Adrenal gland (tissue), 12 donors: ENCODE results near the gene ZNF827. TPM values are rescaled to one million over a fixed set of nuclear protein-coding genes. Genes with fewer than 3 reads are reported as not detected.
"Not testable (repeated sequence)": the region's sequence is repeated elsewhere in the genome, so short reads cannot be mapped to it uniquely, and the experiment has no call there.

Experiments used
- DNase-seq, 7 donors: peaks; one replicate each; pipeline ENCODE4 v3.0.0-alpha.2; 2019 to 2020
- H3K27ac ChIP-seq, 5 donors: fragments of 200-600 bp; sonication (generic) in 4 of 5; 1 replicate in 3 of 5; 2 replicates in 2 of 5; pipeline versions ENCODE4 v1.5.1 to v1.8.0; 2016 to 2020; ENCODE audit warnings: mild to moderate bottlenecking in 1 of 5
- H3K27me3 ChIP-seq: fragments of 200-600 bp; 2 replicates; pipeline ENCODE4 v1.8.0; 2021
- H3K36me3 ChIP-seq, 2 donors: fragments of 200-600 bp; replicated peaks in 1 of 2; 1 replicate in 1 of 2; 2 replicates in 1 of 2; pipeline versions ENCODE4 v1.5.1 to v1.8.0; 2018 to 2022
- H3K4me1 ChIP-seq, 2 donors: fragments of 200-600 bp; replicated peaks in 1 of 2; 1 replicate in 1 of 2; 2 replicates in 1 of 2; pipeline versions ENCODE4 v1.5.1 to v1.8.0; 2018 to 2021
- H3K4me3 ChIP-seq, 4 donors: fragments of 200-600 bp; sonication (generic) in 3 of 4; one replicate each; pipeline ENCODE4 v1.5.1; 2016 to 2018
- H3K9me3 ChIP-seq, 3 donors: fragments of 200-600 bp; sonication (generic) in 1 of 3; replicated peaks in 1 of 3; 1 replicate in 2 of 3; 2 replicates in 1 of 3; pipeline versions ENCODE4 v1.5.1 to v1.8.0; 2016 to 2021
- CTCF ChIP-seq, 6 experiments: fragments of 450-650 bp in 4 of 6; fragments of 200-600 bp in 2 of 6; sonication (generic) in 1 of 6; IDR thresholded peaks; 1 replicate in 5 of 6; 2 replicates in 1 of 6; pipeline versions ENCODE4 v1.5.1 to v1.8.0; 2016 to 2021; ENCODE audit warnings: antibody characterized with exemption in 6 of 6, mild to moderate bottlenecking in 2 of 6, moderate library complexity in 1 of 6
- POLR2A ChIP-seq, 2 donors: fragments of 450-650 bp; IDR thresholded peaks; one replicate each; pipeline ENCODE4 v1.6.1; 2017; ENCODE audit warnings: antibody characterized with exemption in 2 of 2, mild to moderate bottlenecking in 2 of 2, moderate library complexity in 1 of 2
- WGBS, 4 donors: extraction: QIAGEN DNeasy Blood & Tissue Kit in 2 of 4; methylation state at CpG; one replicate each; pipeline versions ENCODE4 v1.1.5 to v1.1.7; 2013 to 2017; 5-methylcytosine and 5-hydroxymethylcytosine counted together
- intact Hi-C, 2 donors: fragments of 100-400 bp; cut with DNase I; formaldehyde crosslinking; loops; one replicate each; pipeline versions ENCODE4 v1.14.1 to v1.15.0; 2022 to 2023
- polyA plus RNA-seq, 3 donors: library from polyadenylated mRNA; stranded (reverse); fragments of 200-250 nt in 2 of 3; fragments of 350-450 nt in 1 of 3; fragmentation: Illumina TruSeq in 1 of 3; extraction: RNeasy Lipid Tissue Mini Kit (QIAGEN cat#74804) in 1 of 3; gene quantifications; one replicate each; pipeline ENCODE4 v1.2.3, GENCODE V29; 2013 to 2014
- total RNA-seq, 9 donors: library from RNA; depleted of rRNA in 4 of 9; stranded (reverse); fragments of >200 nt in 4 of 9; fragments of 120-200 nt in 1 of 9; fragmentation: NEBNext Ultra II Directional in 1 of 9; extraction: Animal tissue kit (Norgen Biotek cat#: 25700) in 1 of 9; gene quantifications; one replicate each; pipeline versions ENCODE4 v1.1.0 to v1.2.4, GENCODE V29; 2013 to 2023
- donor health status: healthy with polysubstance abuse.
- donor health status: Bipolar disorder and iron deficiency.
- donor health status: DM: yes; HTN: yes; CAD: no.
- donor health status: DM: no; HTN: no; CAD: no.
- donor health status: DM: no; HTN: no; CAD: no.
- donor health status: DM: yes; HTN: yes; CAD: no.

Gene ZNF827
- total and polyA plus RNA-seq, 12 donors: 8.0 to 37.1 (median 22.7) TPM

- no peaks in the 10 kb centered on the region for H3K36me3 ChIP-seq
- WGBS, 4 donors: 80 to 92% (median 87%) methylated on average over 9 to 10 of the region's 10 CpGs
- H3K4me3 ChIP-seq: no peak overlapping the region
- no peaks in the 10 kb centered on the region for H3K27me3 ChIP-seq
- no peak overlapping the region for H3K27ac ChIP-seq
- no peaks in the 10 kb centered on the region for H3K4me1 ChIP-seq
- intact Hi-C loops: no loop called here
- no peaks in the 10 kb centered on the region for H3K9me3 ChIP-seq
- no peak for DNase-seq
- TF ChIP-seq CTCF (IDR thresholded peaks at IDR 0.05) (no peak), POLR2A (IDR thresholded peaks at IDR 0.05) (no peak)
These were observed 99.5 kb downstream of the ZNF827 start for GRCh38 chr4:145839151-145839550.

DNA sequence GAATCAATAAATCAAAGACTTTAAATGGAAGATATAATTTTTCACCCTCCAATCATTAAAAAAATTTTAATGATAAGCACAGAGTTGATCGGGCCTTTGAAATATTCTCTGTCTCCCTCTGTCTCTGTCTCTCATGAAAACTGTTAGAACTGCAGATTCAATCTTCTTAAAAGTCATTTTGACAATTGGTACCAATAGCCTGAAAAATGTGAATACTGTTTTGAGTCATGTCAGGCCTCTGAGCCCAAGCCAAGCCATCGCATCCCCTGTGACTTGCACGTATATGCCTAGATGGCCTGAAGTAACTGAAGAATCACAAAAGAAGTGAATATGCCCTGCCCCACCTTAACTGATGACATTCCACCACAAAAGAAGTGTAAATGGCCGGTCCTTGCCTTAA lies 106.2 kb downstream of the ZNF827 start:
- H3K9me3 ChIP-seq, H3K4me3 ChIP-seq, H3K27ac ChIP-seq, intact Hi-C loops, H3K27me3 ChIP-seq, DNase-seq, H3K36me3 ChIP-seq: not testable (repeated sequence)
- H3K4me1 ChIP-seq: peaks cover 0 to 19% of the 10 kb centered on the region in 2 donors
- 89 to 94% (median 92%) methylated on average over 4 of the region's 4 CpGs for WGBS, 4 donors

DNA sequence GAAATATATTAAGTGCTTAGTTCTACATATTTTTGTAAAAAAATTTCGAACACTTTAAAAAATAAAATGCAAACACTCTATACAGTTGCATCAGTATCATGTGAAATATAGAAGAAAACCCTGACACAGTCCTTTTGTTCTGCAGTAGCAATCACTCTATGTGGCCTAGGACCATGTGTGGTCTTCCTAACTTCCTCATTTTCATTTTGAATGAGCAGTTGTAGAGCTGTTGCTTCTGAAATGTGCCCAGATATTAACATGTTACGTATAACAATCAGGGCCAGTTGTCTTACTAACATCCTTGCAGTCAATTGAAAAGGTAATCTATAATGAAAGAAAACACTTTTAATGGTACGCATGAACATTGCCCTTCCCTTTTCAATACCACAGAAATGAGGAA lies 107.9 kb downstream of the ZNF827 start:
- DNase-seq: no peak
- WGBS, 4 donors: 83 to 93% (median 86%) methylated on average over 3 of the region's 3 CpGs

DNA sequence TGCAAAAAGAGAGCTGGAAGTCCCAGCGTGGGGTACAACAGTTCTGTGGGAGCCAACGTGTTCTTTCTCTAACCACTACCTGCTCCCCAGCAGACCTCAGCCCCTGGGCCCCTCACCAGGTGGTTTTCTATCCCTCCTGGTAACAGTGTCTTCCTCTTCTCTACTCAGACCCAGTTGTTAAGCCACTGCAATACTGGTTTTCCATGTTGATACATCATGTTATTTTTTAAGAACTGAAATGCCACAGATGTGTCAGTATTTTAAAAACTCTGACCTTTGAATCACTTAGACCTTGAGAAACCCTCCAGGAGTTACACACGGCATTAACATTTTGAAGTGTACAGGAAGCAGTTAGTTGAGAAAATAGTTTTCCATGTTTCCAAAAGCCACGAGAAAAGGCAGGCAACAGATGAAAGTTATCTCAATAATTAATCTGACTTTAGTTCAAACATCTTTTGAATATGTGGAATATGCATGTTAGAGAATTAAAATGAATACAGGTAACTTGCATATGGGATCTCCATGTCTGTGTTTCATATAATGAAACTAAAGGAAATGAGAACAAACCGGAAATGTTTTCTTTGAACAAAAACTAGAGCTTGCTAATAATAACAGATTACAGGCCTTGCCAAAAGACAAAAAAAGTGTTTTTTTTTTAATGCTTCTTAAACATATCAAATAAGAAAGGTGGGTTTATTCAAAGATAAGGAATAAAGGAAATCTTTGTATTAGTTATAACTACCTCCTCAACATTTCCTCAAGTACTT lies 108.8 kb downstream of the ZNF827 start:
- H3K9me3 ChIP-seq: no peaks in the 10 kb centered on the region
- peaks cover 0 to 19% of the 10 kb centered on the region in 2 donors for H3K4me1 ChIP-seq
- peak overlapping the region in 1 of 4 donors; percentile 18 for H3K4me3 ChIP-seq
- no peaks in the 10 kb centered on the region for H3K36me3 ChIP-seq
- DNase-seq: no peak
- 38 to 46% (median 41%) methylated on average over 5 of the region's 5 CpGs for WGBS, 4 donors
- intact Hi-C loops: no loop called here
- TF ChIP-seq CTCF (IDR thresholded peaks at IDR 0.05): no peak
- TF ChIP-seq POLR2A (IDR thresholded peaks at IDR 0.05): no peak
- no peaks in the 10 kb centered on the region for H3K27me3 ChIP-seq
- peak overlapping the region in 1 of 5 donors; percentile 42 for H3K27ac ChIP-seq

More for the DNA sequence above, 107.9 kb downstream of the ZNF827 start:
- TF ChIP-seq POLR2A (IDR thresholded peaks at IDR 0.05) (no peak), CTCF (IDR thresholded peaks at IDR 0.05) (no peak)
- intact Hi-C loops: no loop called here
- Histone ChIP-seq H3K27ac (no peak overlapping the region), H3K4me1 (peaks cover 0 to 19% of the 10 kb centered on the region in 2 donors), H3K4me3 (no peak overlapping the region), H3K36me3 (no peaks in the 10 kb centered on the region), H3K9me3 (no peaks in the 10 kb centered on the region), H3K27me3 (no peaks in the 10 kb centered on the region)
